GM10266 (cell line): ENCODE results near the gene SYTL3.
A peak's percentile ranks its signal among the peaks of the same experiment; 100 is the strongest.

Experiments used
- DNase-seq: peaks from one replicate; pipeline ENCODE4 v3.0.0; 2012; ENCODE audit errors: extremely low spot score
- CTCF ChIP-seq: IDR thresholded peaks from 2 replicates; pipeline ENCODE4 v1.5.1; 2012; ENCODE audit warnings: mild to moderate bottlenecking, low read depth; ENCODE audit not compliant: control insufficient read depth, insufficient read depth; ENCODE audit errors: missing control alignments

Gene SYTL3

DNA sequence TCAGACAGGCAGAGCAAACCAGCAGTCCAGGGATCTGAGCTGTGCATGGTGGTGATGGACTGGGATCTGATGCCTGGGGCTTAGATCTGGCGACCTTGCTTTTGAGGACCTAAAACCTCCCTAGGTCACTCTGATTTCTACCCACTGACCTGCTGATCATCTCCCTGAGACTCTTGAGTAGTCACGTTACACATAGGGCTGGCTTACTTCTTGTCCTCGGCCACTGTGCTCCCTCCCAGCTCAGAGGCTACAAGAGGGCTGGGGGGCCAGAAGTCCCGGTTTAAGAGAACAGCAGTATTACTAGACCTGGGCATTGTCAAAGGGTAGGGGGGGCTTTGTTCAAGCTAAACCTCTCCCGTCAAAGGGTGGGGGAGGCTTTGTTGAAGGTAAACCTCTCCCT, 10.8 kb upstream of the SYTL3 start:
- no peak for TF ChIP-seq CTCF
- DNase-seq, result no peak

DNA sequence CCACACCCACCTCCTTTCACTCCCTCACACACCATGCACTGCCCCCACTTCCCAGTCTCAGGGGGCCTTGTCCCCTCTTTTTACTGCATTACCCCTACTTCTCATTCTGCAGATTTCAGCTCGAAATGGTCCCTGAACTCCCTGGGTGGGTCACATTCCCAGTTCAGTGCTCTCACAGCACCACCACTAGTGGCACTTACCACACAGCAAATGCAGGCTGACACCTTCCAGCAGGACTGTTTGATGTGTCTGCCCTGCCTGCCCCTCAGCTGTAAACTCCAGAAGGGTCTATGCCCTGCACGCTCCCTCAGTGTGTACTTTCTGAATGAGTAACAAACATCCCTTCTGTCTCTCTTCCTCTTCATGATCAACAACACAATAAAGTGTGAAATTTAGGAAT, 9.3 kb upstream of the SYTL3 start:
- no peak for DNase-seq
- TF ChIP-seq CTCF, result no peak

GRCh38 chr6:158642097-158642601, 7.7 kb upstream of the SYTL3 start:
- no peak for DNase-seq
- no peak for TF ChIP-seq CTCF

DNA sequence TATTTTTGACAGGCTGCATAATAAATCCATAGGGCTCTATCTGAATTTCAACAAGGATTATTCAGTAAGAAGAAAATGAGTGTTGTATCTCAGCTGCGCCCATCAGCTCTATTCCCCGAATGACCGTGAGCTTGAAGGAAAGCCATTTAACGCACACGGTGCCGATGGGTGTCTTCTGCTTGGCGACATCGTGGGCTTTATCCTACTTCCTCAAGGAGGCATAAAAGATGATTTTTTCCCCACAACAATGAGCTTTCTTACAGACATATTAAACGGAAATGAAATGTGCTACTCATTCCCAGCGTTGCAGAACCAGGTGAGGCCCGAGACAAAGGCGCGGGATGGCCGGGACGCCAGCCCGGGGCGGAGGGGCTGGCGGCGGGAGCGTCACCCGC, 6.0 kb upstream of the SYTL3 start:
- no peak for TF ChIP-seq CTCF
- no peak for DNase-seq

DNA sequence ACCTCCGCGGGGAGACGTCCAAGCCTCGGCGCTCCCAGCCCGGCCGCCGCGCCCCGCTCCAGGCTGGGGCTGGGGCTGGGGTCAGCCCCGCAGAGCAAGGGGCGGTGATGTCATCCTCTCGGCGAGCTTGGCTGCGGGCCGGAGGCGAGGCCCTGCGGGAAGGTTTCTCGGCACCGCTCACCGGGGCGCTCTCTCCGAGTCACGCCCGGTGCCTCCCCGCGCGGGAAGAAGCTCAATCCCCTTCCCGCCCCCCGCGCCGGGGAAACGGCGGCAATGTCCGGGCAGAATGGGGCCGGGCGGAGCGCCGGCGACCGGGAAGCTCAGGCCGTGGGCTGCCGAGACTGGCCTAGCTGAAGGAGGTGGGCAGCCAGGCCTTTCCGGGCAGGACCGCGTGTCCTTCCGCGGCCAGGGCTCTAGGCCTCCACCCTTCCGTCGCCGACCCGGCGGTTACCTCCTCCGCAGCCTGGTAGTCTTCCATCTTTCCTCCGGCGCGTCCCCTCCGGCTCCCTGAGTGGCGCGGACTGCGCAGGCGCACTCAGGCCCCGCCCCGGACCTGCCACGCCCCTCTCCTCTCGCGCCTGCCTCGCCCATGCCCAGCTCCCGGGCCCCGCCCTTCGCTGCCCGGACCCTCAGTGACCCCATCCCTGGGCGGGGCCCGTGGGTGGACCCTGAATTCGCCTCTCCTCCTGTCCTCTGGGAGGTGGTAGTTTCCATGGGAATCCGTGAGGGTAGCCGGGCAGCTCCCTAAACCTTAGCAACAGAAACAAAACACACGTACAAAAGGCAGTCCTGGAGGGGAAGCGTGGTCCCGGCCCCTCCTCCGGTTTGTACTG, 5.4 kb upstream of the SYTL3 start, which contains the start of gene DYNLT1:
Gene DYNLT1 (minus strand): TSS at position 513 of the 833 bp plus-strand sequence. CDS start 35 bp downstream, at position 478.
- DNase-seq, result peak; percentile 96
- no peak for TF ChIP-seq CTCF

GRCh38 chr6:158645064-158646022, 4.5 kb upstream of the SYTL3 start:
- no peak for DNase-seq

More at GRCh38 chr6:158645064-158646022, 4.5 kb upstream of the SYTL3 start:
- no peak for TF ChIP-seq CTCF
